Jurkat, Clone E6-1 (cell line): ENCODE measurements around the gene UPF2.
"Not testable (repeated sequence)": the region's sequence is repeated elsewhere in the genome, so short reads cannot be mapped to it uniquely, and the experiment has no call there.

Experiments used
- DNase-seq: peaks from one replicate; pipeline ENCODE4 v3.0.0-alpha.2; 2011; ENCODE audit warnings: low read depth, low spot score
- H3K4me3 ChIP-seq: 2 replicates; pipeline ENCODE4 v1.5.1; 2011; ENCODE audit warnings: mild to moderate bottlenecking, low read length, control low read depth, moderate library complexity

Gene UPF2

DNA sequence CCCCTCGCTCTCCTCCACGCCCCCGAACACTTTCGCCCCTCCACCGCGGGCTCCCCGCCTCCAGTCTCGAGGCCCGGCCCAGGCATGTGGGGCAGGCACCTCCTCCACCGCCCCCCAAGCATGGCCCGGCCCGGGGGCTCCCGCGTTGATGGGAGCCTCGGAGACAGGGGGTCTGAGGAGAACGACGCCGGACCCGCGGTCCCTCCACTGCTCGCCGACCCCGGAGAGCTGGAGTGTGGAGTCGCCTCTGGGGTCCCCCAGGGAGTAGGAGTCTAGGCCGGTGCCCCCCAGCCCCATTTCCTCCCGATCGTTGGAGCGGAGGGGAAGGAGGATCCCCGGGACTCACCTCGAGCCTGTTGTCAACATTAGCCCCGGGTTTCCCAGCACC lies 206 bp downstream of the UPF2 start:
- no peak for DNase-seq
- H3K4me3 ChIP-seq, result peak overlapping the region; percentile 85

DNA sequence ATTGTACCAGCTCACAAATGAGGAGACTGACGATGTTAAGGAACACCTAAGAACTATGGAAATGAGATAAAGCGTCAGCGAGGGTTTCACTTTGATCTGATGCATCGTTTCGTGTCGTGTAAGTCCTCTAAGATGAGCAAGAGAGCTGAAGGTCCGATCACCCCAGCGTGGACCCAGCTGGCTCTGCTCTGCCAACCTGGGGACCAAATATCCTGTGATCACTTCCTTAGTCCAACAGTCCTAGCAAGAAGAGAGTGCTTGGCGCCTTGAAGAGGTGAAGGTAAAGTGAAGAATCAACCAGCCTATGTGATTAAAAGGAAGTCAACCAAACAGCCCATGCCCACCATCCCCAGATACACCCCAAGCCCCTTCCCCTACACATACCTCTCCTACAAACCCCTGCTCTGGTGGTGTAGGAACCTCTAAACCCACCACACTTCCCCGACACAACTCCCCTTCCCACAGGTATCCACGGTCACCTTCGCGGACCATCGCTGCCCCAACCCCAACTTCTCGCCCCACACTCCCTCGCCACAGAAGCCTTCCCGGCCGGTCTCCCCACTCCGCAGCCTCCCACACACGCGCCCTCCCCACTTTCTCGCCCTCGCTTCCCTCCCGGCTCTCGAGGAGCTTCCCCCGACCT lies 722 bp downstream of the UPF2 start:
- DNase-seq, result peak; percentile 49
- peak overlapping the region; percentile 85 for H3K4me3 ChIP-seq

DNA sequence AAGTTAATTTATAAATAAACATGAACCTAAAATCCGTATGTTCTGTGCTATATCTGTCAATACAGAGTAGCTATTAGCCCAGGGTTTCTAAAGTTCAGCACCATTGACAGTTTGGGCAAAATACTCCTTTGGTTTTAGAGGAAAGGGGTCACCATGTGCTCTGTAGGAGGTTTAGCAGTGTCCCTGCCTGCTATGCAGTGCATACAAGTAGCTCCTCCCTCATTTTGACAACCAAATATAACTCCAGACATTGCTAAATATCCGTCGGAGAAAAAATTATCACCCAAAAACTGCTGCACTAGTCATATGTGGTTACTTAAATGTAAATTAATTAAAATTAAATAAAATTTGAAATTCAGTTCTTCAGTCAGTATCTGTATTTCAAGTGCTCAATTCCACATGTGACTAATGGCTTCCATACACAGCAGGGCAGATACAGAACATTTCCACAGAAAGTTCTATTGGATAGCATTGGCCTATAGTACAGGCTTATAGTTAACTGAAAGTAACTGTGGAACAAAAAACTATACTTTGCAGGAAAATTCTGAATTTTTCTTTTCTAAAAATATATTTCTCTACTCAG lies 6.4 kb downstream of the UPF2 start:
- no peak overlapping the region for H3K4me3 ChIP-seq
- DNase-seq, result no peak

- no peak overlapping the region for H3K4me3 ChIP-seq
- no peak for DNase-seq
Measured at GRCh38 chr10:12031404-12031803, 11.2 kb downstream of the UPF2 start.

DNA sequence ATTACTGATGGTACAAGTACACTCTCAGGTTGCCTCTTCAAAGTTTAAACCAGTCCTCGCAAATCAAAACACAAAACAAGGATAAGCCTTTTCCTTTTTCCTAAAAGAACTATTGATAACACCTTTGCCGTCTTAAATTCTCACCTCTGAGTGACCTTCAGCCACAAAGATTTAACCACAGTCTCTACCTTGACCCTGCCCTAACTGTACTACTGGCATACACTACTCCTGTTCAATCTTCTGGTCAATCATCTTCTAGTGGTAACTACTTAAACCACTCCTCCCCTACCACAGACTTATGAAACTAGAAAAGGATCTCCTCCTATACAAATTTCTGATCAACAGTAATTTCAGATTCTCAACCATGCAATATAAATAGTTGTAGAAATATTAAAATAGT lies 15.1 kb downstream of the UPF2 start:
- DNase-seq, result no peak

DNA sequence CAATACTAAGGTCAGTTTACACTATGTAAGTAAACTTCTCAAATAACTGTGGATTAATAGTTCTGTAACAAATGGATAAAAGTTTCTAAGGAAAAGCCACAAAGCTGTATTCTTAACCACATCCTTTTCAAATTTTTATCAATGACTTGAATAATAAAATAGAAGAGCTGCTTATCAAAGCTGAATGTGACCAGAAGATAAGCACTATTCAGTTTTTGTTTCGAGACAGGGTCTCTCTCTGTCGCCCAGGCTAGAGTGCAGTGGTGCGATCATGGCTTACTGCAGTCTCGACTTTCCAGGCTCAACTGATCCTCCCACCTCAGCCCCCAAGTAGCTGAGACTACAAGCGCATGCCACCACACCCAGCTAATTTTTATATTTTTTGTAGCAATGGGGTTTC lies 17.0 kb downstream of the UPF2 start:
- no peak overlapping the region for H3K4me3 ChIP-seq
- DNase-seq, result no peak

More for the DNA sequence above, 15.1 kb downstream of the UPF2 start:
- no peak overlapping the region for H3K4me3 ChIP-seq

- no peak for DNase-seq
- no peak overlapping the region for H3K4me3 ChIP-seq
Measured at GRCh38 chr10:12022580-12023257, 19.9 kb downstream of the UPF2 start.

DNA sequence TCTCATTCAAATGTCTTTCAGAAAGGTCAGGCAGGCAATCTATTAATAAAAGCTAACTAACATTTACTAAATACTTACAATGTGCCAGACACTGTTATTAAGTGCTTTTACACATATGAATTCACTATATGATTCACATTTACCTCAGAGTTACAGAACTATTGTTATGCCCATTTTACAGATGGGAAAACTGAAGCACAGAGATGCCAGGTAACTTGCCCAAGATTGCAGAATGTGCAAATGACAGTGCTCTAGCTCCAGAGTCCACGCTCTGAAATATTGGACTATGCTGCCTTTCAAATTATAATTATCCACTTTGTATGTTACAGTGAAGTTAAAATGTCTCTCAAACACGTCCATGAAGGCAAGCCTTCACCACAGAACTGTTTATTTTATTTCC lies 22.0 kb downstream of the UPF2 start:
- no peak for DNase-seq
- H3K4me3 ChIP-seq, result no peak overlapping the region

DNA sequence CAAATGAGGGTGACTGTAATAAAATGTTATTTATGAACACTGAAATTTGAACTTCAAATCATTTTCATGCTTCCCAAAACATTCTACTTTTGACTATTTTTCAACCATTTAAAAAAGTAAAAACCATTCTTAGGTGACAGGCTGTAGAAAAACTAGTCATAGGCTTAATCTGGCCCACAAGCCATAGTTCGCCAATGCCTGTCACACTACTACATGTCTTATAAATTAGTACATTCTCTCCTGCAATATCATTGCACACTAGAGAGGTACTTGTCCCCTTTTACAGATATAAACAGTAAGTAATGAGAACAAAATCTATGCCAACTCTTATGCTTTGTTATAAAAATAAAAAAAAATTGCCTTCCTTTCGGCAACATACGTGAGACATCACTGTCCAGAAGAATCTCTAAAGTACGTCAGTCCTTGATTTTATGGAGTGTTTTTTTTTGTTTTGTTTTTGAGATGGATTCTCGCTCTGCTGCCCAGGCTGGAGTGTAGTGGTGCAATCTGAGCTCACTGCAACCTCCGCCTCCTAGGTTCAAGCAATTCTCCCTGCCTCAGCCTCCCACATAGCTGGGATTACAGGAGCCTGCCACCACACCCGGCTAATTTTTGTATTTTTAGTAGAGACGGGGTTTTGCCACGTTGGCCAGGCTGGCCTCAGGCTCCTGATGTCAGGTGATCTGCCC lies 23.2 kb downstream of the UPF2 start:
- no peak overlapping the region for H3K4me3 ChIP-seq
- no peak for DNase-seq

DNA sequence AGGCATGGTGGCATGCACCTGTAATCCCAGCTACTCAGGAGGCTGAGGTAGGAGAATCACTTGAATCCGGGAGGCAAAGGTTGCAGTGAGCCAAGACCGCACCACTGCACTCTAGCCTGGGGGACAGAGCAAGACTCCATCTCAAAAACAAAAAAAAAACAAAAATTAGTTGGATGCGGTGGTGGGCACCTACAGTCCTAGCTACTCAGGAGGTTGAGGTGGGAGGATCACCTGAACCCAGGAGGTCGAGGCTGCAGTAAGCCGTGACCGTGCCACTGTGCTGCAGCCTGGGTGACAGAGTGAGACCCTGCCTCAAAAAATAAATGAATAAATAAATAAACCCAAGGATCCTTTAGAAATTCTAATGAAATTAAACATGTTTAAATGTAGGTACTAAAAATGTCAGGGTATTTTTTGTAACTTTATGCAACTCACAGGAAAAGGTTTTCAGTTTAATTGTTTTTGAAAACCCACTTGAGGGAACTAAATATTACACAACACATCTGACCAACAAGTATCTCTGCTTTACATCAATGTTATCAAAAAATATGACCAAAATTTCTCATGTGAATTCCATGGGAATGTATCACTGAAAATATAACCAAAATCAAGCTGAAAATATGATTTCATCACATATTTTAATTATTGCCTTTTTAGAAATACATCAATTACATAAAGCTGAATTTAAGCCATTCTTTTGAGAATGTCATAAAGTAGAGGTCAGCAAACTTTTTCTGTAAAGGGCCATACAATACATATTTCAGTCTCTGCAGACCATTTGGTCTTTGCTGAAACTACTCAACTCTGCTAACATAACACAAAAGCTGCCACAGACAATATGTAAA lies 23.9 kb downstream of the UPF2 start:
- no peak for DNase-seq
- H3K4me3 ChIP-seq, result no peak overlapping the region

DNA sequence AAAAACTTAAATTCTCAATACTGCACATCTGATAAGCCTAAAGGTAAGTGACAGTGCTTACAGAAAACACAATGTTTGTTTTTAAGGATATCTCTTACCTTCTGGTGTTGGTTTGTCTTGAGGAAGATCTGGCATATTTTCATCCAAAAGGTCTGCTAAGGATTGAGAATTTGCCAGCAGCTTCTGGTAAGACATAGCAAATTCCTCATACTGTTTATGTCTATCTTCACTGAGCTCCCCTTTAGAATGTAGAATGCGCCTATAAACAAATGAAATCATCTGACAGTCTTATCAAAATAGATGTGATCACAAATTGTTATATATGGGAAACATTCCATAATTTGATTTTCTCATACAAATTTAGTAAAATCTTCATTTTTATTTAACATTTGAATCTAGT lies 28.7 kb downstream of the UPF2 start:
- DNase-seq, result no peak
- H3K4me3 ChIP-seq, result no peak overlapping the region

DNA sequence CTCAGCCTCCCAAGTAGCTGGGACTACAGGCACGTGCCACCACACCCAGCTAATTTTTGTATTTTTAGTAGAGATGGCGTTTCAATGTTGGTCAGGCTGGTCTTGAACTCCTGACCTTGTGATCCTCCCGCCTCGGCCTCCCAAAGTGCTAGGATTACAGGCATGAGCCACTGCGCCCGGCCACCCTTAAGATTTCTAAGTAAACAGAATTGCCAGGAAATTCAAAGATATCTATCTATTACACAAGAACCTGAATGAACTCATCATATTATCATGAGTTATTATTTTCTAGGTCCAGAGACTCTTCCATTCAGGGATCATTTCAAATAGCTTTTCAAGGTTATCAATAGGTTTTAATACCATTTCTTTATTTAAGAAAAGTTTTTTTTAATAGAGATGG lies 29.2 kb downstream of the UPF2 start:
- not testable (repeated sequence) for H3K4me3 ChIP-seq, DNase-seq

DNA sequence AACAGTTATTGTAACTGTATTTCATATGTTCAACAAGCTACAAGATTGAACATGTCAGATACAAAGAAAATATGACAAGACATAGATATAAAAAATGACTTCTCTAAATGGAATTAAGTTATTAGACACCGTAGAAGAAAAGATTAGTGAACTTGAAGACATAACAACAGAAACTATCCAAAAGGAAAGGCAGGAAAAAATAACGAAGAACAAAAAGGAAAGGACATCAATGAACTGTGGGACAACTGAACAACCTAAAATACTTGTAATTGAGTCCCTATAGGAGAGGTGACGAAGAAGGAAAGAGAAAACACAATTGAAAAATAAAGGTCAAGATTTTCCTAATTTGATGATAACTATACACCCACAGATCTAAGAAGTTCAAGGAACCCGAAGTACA lies 32.3 kb downstream of the UPF2 start:
- no peak for DNase-seq
- H3K4me3 ChIP-seq, result no peak overlapping the region

DNA sequence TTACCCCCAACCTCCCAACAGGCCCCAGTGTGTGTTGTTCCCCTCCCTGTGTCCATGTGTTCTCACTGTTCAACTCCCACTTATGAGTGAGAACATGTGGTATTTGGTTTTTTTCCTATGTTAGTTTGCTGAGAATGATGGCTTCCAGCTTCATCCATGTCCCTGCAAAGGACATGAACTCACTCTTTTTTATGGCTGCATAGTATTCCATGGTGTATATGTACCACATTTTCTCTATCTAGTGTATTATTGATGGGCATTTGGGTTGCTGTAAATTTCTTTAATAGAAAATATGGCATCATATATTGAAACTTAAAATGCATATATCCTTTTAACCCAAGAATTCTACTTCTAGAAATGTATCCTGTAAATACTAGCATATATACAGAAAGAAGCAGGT lies 33.8 kb downstream of the UPF2 start:
- not testable (repeated sequence) for DNase-seq, H3K4me3 ChIP-seq

DNA sequence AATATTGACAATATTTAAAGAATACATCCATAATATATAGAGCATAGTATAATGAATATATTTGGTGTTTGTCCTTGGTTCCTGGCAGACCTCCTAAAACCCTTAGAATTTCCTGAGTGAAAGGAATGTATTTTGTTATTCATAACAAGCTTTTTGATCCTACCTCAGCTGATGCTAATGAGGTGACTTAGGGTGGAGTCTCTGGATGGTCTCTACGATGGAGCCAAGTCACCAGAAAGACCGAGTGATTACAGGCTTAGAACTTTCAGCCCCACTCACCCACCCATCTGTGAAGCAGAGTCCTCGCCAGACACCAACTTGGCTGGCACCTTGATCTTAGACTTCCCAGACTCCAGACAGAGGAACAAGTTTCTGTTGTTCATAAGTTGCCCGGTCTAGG lies 35.9 kb downstream of the UPF2 start:
- DNase-seq, result no peak
- no peak overlapping the region for H3K4me3 ChIP-seq

DNA sequence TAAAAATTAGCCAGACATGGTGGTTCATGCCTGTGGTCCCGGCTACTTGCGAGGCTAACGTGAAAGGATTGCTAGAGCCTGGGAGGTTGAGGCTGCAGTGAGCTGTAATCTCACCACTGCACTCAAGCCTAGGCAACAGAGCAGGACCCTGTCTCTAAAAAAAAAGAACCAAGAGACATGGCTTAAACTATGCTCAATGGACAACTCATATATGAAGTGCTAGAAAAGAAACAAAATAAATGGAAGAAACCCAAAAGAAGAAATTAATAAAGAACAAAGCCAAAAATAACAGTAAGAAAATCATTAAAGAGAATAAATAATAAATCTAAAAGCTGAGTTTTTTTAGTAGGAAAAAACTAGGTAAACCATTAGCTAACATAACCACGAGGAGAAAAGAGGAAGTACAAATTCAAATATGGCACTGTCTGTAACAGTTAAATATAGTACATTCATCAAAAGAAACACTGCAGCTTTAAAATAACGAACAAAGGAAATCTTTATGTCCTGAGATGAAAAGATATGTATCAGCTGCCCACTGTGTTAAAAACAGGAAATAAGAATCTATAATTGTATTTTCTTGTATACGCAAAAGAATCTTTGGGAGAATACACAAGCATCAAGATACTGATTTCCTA lies 48.7 kb downstream of the UPF2 start:
- H3K4me3 ChIP-seq, result no peak overlapping the region
- no peak for DNase-seq

- no peak overlapping the region for H3K4me3 ChIP-seq
- no peak for DNase-seq
Measured at GRCh38 chr10:11988924-11989323, 53.7 kb downstream of the UPF2 start.

GRCh38 chr10:11986593-11987216 lies 55.9 kb downstream of the UPF2 start:
- H3K4me3 ChIP-seq, result no peak overlapping the region
- DNase-seq, result peak; percentile 69

DNA sequence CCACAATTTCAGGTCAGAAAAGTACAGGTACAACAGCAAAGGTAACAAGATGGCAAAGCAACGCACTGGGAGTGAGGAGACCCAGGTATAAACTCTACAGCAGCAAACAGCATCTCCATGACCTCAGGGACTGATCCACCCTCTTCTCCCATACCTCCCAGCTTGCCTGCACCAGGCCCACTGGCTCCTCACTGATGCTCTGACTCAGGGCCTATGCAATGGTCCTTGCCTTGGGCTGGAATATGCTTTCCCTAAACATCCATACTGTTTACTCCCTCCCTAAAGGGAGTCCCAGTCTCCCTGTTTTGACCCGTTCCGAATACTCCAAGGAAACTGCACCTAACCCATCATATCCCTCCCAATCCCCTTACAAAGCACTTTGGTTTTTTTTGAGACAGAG lies 60.4 kb downstream of the UPF2 start:
- no peak for DNase-seq
- H3K4me3 ChIP-seq, result no peak overlapping the region
